B cell (primary cell): ENCODE measurements around the gene HAO2. TPM values are rescaled to one million over a fixed set of nuclear protein-coding genes. Genes with fewer than 3 reads are reported as not detected.

Source experiments
- ATAC-seq: fragments of 200-7000 bp; cut with Tn5 transposase; one replicate; pipeline ENCODE4 v1.10.0; 2021; ENCODE audit warnings: low read depth, mild to moderate bottlenecking, moderate number of reproducible peaks, moderate library complexity
- CTCF ChIA-PET: fragments of 350-600 bp; sonication (Branson Sonifier 250); formaldehyde crosslinking; loops from one replicate; lab custom pipeline; 2021; ENCODE audit warnings: antibody characterized with exemption, inconsistent platforms; lab: Charles Lee
- POLR2A ChIA-PET: fragments of 350-600 bp; sonication (Branson Sonifier 250); formaldehyde crosslinking; loops from one replicate; lab custom pipeline; 2021; ENCODE audit warnings: antibody characterized with exemption; lab: Charles Lee
- DNase-seq: peaks from one replicate; pipeline ENCODE4 v3.0.0; 2013
- H2AFZ ChIP-seq: 2 replicates; pipeline ENCODE4 v1.6.1; 2012; ENCODE audit warnings: mild to moderate bottlenecking, low read depth, low read length; ENCODE audit not compliant: insufficient read depth, poor library complexity, severe bottlenecking
- H3K27ac ChIP-seq, 2 donors: 1 replicate in 1 of 2; 2 replicates in 1 of 2; pipeline ENCODE4 v1.5.1; 2012 to 2013; ENCODE audit warnings: low read length in 2 of 2, mild to moderate bottlenecking in 2 of 2, moderate library complexity in 1 of 2
- H3K27me3 ChIP-seq, 4 experiments: fragments of 200-600 bp in 1 of 4; sonication (generic) in 1 of 4; replicated peaks in 1 of 4; 1 replicate in 2 of 4; 2 replicates in 2 of 4; pipeline versions ENCODE4 v1.6.1 to v1.7.0; 2013 to 2016; ENCODE audit warnings: low read length in 3 of 4, mild to moderate bottlenecking in 2 of 4, mixed read lengths in 1 of 4, moderate library complexity in 1 of 4; ENCODE audit not compliant: insufficient read depth in 4 of 4, control insufficient read depth in 3 of 4; ENCODE audit errors: control extremely low read depth in 1 of 4
- H3K36me3 ChIP-seq, 2 experiments: replicated peaks in 1 of 2; 1 replicate in 1 of 2; 2 replicates in 1 of 2; pipeline versions ENCODE4 v1.6.1 to v1.7.1; 2013; ENCODE audit warnings: low read length in 1 of 2; ENCODE audit not compliant: insufficient read depth in 2 of 2, control insufficient read depth in 1 of 2; ENCODE audit errors: control extremely low read depth in 1 of 2, extremely low read depth in 1 of 2
- H3K4me1 ChIP-seq, 2 donors: fragments of 200-600 bp in 1 of 2; sonication (generic) in 1 of 2; 1 replicate in 1 of 2; 2 replicates in 1 of 2; pipeline versions ENCODE4 v1.5.1 to v1.6.1; 2013 to 2017; ENCODE audit warnings: low read length in 2 of 2; ENCODE audit not compliant: control insufficient read depth in 2 of 2, insufficient read depth in 2 of 2
- H3K4me2 ChIP-seq: replicated peaks from 2 replicates; pipeline ENCODE3; 2012; ENCODE audit warnings: mild to moderate bottlenecking, low read depth, low read length; ENCODE audit not compliant: poor library complexity, severe bottlenecking
- H3K4me3 ChIP-seq, 5 experiments: fragments of 200-600 bp in 1 of 5; sonication (generic) in 1 of 5; 1 replicate in 3 of 5; 2 replicates in 2 of 5; pipeline versions ENCODE4 v1.5.1 to v1.7.0; 2011 to 2016; ENCODE audit warnings: low read length in 4 of 5, mild to moderate bottlenecking in 4 of 5, low read depth in 2 of 5, control low read depth in 1 of 5, moderate library complexity in 1 of 5; ENCODE audit not compliant: insufficient read depth in 1 of 5; ENCODE audit errors: control extremely low read depth in 1 of 5, extremely low read depth in 1 of 5
- H3K79me2 ChIP-seq: fragments of 200-600 bp; sonication (generic); one replicate; pipeline ENCODE4 v1.6.0; 2016; ENCODE audit warnings: low read length; ENCODE audit not compliant: control insufficient read depth, insufficient read depth
- H3K9ac ChIP-seq: fragments of 200-600 bp; sonication (generic); 2 replicates; pipeline ENCODE4 v1.6.1; 2017; ENCODE audit warnings: mild to moderate bottlenecking, low read length, moderate library complexity
- H3K9me3 ChIP-seq, 3 donors: one replicate each; pipeline versions ENCODE4 v1.6.1 to v1.7.1; 2013; ENCODE audit warnings: low read length in 2 of 3; ENCODE audit not compliant: control insufficient read depth in 2 of 3, insufficient read depth in 1 of 3; ENCODE audit errors: control extremely low read depth in 1 of 3
- H4K20me1 ChIP-seq: 2 replicates; pipeline ENCODE4 v1.6.0; 2012; ENCODE audit warnings: mild to moderate bottlenecking, low read length; ENCODE audit not compliant: insufficient read depth, control insufficient read depth, poor library complexity, severe bottlenecking
- H3K27ac Mint-ChIP-seq: one replicate; pipeline ENCODE4 v1.8.0; 2021; ENCODE audit warnings: mixed read lengths
- H3K27me3 Mint-ChIP-seq: one replicate; pipeline ENCODE4 v1.8.0; 2021; ENCODE audit warnings: mixed read lengths
- H3K4me1 Mint-ChIP-seq: one replicate; pipeline ENCODE4 v1.8.0; 2021; ENCODE audit warnings: mixed read lengths
- H3K4me3 Mint-ChIP-seq: one replicate; pipeline ENCODE4 v1.8.0; 2021; ENCODE audit warnings: mixed read lengths
- H3K9me3 Mint-ChIP-seq: one replicate; pipeline ENCODE4 v1.8.0; 2022; ENCODE audit warnings: mixed read lengths; ENCODE audit not compliant: insufficient read depth
- CTCF ChIP-seq: fragments of 200-600 bp; IDR thresholded peaks from one replicate; pipeline ENCODE4 v1.8.0; 2022; ENCODE audit warnings: antibody characterized with exemption, mild to moderate bottlenecking
- EZH2 ChIP-seq: IDR thresholded peaks from 2 replicates; pipeline ENCODE4 v1.6.1; 2012; ENCODE audit warnings: borderline replicate concordance, low read depth, mild to moderate bottlenecking, moderate library complexity, low read length; ENCODE audit not compliant: insufficient read depth, poor library complexity, severe bottlenecking
- WGBS: methylation state at CpG from one replicate; pipeline ENCODE4 v1.1.5; 2013; ENCODE audit warnings: missing lambda C conversion rate; ENCODE audit not compliant: insufficient coverage; 5-methylcytosine and 5-hydroxymethylcytosine counted together
- intact Hi-C: fragments of 100-400 bp; cut with micrococcal nuclease; formaldehyde crosslinking; loops from one replicate; pipeline ENCODE4 v1.10.0; 2022
- polyA plus RNA-seq: library from polyadenylated mRNA; depleted of rRNA; stranded (reverse); fragments of >200 nt; gene quantifications from 2 replicates; pipeline ENCODE4 v1.2.3, GENCODE V29; 2012
- total RNA-seq, 2 donors: library from RNA; stranded (reverse); fragments of 120-200 nt in 1 of 2; gene quantifications; 1 replicate in 1 of 2; 2 replicates in 1 of 2; pipeline versions ENCODE4 v1.2.3 to v1.2.4, GENCODE V29; 2013 to 2022

Gene HAO2
- total and polyA plus RNA-seq, 2 donors (not counting 1 experiment from before 2014, with no cell fraction given), result not detected

GRCh38 chr1:119363162-119363561 lies 5.4 kb upstream of the HAO2 start:
- H3K79me2 ChIP-seq, result no peaks in the 10 kb centered on the region
- 92% methylated on average over 5 of the region's 7 CpGs for WGBS

GRCh38 chr1:119364640-119365039 lies 3.9 kb upstream of the HAO2 start:
- intact Hi-C loops, result loop anchor here (5.0 kb wide), 1 partner anchor 1212 kb away; no protein-coding TSS in a partner anchor

More at GRCh38 chr1:119363162-119363561, 5.4 kb upstream of the HAO2 start:
- H3K9ac ChIP-seq, result no peak overlapping the region
- H3K9me3 ChIP-seq, result no peaks in the 10 kb centered on the region
- H2AFZ ChIP-seq, result no peak overlapping the region
- ChIA-PET POLR2A (no interaction called here), CTCF (no interaction called here)
- H3K27ac ChIP-seq, result no peak overlapping the region
- ATAC-seq (no peak), DNase-seq (no peak)
- Mint-ChIP-seq H3K27me3 (peaks cover 17% of the 10 kb centered on the region), H3K27ac (no peak overlapping the region), H3K4me3 (no peak overlapping the region), H3K9me3 (no peaks in the 10 kb centered on the region), H3K4me1 (no peaks in the 10 kb centered on the region)
- H3K27me3 ChIP-seq, result no peaks in the 10 kb centered on the region
- no peak overlapping the region for H3K4me2 ChIP-seq
- intact Hi-C loops, result no loop called here
- H3K4me3 ChIP-seq, result no peak overlapping the region
- no peak for TF ChIP-seq EZH2
- TF ChIP-seq CTCF, result no peak
- no peaks in the 10 kb centered on the region for H4K20me1 ChIP-seq
- no peaks in the 10 kb centered on the region for H3K4me1 ChIP-seq
- H3K36me3 ChIP-seq, result no peaks in the 10 kb centered on the region

More at GRCh38 chr1:119364640-119365039, 3.9 kb upstream of the HAO2 start:
- no peak overlapping the region for H3K9ac ChIP-seq
- Mint-ChIP-seq H3K4me1 (no peaks in the 10 kb centered on the region), H3K27me3 (peaks cover 20% of the 10 kb centered on the region), H3K27ac (no peak overlapping the region), H3K9me3 (no peaks in the 10 kb centered on the region), H3K4me3 (no peak overlapping the region)
- H3K27ac ChIP-seq, result no peak overlapping the region
- H3K36me3 ChIP-seq, result no peaks in the 10 kb centered on the region
- H3K79me2 ChIP-seq, result no peaks in the 10 kb centered on the region
- H3K4me1 ChIP-seq, result no peaks in the 10 kb centered on the region
- H3K9me3 ChIP-seq, result no peaks in the 10 kb centered on the region
- no peak for TF ChIP-seq EZH2
- no peak for TF ChIP-seq CTCF
- no peak overlapping the region for H3K4me3 ChIP-seq
- no peak overlapping the region for H3K4me2 ChIP-seq
- CTCF ChIA-PET, result no interaction called here
- H3K27me3 ChIP-seq, result no peaks in the 10 kb centered on the region
- H4K20me1 ChIP-seq, result no peaks in the 10 kb centered on the region
- ATAC-seq (no peak), DNase-seq (no peak)
- no peak overlapping the region for H2AFZ ChIP-seq
- WGBS, result 58% methylated on average over 2 of the region's 4 CpGs
- POLR2A ChIA-PET, result no interaction called here
